Vagina (tissue), 2 donors: Measurements from ENCODE around the gene HIVEP2.

Experiments used
- CTCF ChIP-seq, 3 experiments: fragments of 450-650 bp in 2 of 3; fragments of 200-600 bp in 1 of 3; sonication (generic) in 1 of 3; IDR thresholded peaks; one replicate each; pipeline ENCODE4 v1.5.1; 2017 to 2019; ENCODE audit warnings: antibody characterized with exemption in 3 of 3, mild to moderate bottlenecking in 2 of 3, moderate library complexity in 2 of 3
- POLR2A ChIP-seq, 2 donors: fragments of 450-650 bp; IDR thresholded peaks; one replicate each; pipeline ENCODE4 v1.6.1; 2017; ENCODE audit warnings: antibody characterized with exemption in 2 of 2, mild to moderate bottlenecking in 2 of 2, moderate library complexity in 2 of 2

GRCh38 chr6:142732790-142733189 is 212.2 kb downstream of the HIVEP2 start:
- no peak for TF ChIP-seq CTCF (IDR thresholded peaks at IDR 0.05)
- TF ChIP-seq POLR2A (IDR thresholded peaks at IDR 0.05) = no peak
